HG03135 (cell line): Measurements from ENCODE around the gene CLCA4.

Source experiments
- ATAC-seq: cut with Tn5 transposase; IDR thresholded peaks from one replicate; pipeline ENCODE4 v1.9.1; 2021; ENCODE audit warnings: mild to moderate bottlenecking, moderate library complexity; ENCODE audit not compliant: unreplicated experiment

Gene CLCA4

DNA sequence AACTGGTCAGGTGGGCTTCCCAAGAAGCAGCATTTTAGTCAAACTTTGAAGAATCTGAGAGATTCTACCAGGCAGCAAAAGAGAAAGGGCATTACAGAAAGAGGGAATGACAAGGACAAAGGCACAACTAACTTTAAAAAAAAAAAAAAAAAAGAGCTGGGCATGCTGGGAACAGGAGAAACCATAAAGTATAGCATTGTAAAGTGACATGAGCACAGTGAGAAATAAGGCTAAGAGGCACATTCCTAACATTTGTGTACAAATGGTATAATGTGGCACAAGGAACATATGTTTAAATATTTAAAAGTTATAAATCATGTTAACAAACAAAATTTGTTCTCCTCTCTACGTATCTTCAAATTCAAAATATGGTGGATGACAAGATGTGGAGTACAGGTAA is 69.6 kb downstream of the CLCA4 start:
- no peak for ATAC-seq

DNA sequence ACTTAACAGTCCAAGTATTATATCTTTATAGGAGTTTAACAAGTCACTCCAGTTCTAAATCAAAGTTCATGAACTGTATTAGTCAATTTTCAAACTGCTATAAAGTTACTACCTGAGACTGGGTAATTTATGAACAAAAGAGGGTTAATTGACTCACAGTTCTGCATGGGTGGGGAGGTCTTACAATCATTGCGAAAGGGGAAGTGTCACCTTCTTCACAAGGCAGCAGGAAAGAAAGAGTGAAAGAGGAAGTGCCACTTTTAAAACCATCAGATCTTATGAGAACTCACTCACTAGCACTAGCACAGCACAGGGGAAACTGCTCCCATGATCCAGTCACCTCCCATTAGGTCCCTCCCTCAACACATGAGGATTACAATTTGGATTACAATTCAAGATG is 70.0 kb downstream of the CLCA4 start:
- ATAC-seq: peak; percentile 100

DNA sequence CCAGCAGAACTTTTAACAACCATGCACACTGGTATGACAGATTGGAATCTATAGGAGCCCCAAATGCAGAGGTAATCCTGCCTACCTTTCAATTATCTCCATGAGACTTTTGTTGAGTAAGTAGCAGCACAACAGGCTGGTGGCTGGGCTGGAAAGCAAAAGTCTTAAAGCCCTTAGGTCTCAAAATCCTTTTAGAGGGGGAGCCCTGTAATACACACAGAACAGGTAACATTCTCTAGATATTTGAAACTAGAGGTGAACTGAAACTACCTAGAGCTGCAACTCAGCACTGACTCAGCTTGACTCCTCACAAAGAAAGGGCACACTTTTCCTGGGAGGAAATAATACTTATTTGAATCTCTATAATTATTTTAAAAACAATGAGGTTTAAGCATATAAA is 71.5 kb downstream of the CLCA4 start:
- no peak for ATAC-seq

DNA sequence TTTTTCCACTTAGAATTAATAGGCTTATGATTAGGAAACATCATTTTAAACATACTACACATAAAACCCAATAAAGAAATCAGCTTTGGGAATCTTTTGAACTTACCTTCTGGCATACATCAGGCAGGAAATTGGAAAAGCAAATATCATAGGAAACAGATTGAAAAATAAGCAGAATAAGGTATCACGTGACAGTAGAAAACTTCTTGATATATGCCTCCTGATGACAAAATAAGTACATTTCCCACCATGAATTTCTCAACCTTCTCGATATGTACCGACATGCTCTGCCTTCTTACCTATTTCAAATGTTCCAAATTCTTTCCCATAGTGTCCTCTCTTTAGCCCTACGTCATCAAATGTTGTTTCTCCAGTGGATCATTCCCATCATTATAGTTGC is 72.4 kb downstream of the CLCA4 start:
- ATAC-seq: no peak

DNA sequence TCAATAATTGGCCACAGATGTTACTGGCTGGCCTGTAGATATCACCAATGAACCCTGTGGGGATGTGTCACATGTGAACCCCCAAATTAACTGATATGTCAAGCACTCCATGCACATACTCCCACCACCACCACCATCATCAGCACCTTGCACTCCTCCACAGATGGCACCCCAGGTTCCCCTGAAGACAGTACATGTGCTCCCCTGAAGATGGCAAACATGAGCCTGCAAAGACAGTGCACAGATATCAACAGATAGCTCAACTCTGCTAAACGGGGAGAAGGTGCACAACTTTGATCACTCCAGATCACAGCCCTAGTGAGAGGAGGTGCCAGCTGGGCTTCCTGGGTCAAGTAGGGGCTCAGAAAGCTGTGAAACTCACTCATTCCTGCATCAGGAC is 74.4 kb downstream of the CLCA4 start:
- ATAC-seq: no peak
